HEK293 (cell line): ENCODE measurements around the gene C11orf54.

Source experiments
- CTCF ChIA-PET: fragments of 350-600 bp; formaldehyde crosslinking; extraction: SDS; loops from one replicate; lab custom pipeline; 2021; ENCODE audit warnings: antibody characterized with exemption; lab: Yijun Ruan, JAX
- POLR2A ChIA-PET: fragments of 300-600 bp; formaldehyde crosslinking; extraction: SDS; loops from one replicate; lab custom pipeline; 2020; ENCODE audit warnings: antibody characterized with exemption, inconsistent platforms; lab: Yijun Ruan, JAX
- H3K27ac ChIP-seq: fragments of 200-500 bp; sonication (Bioruptor generic); 2 replicates; pipeline ENCODE4 v1.5.1; 2014; ENCODE audit warnings: low read depth, low read length, control low read depth, inconsistent platforms; ENCODE audit errors: extremely low read depth
- H3K36me3 ChIP-seq, 2 experiments: fragments of 200-500 bp in 1 of 2; sonication (Bioruptor generic) in 1 of 2; 1 replicate in 1 of 2; 2 replicates in 1 of 2; pipeline ENCODE4 v1.5.1; 2014 to 2017; ENCODE audit warnings: inconsistent platforms in 2 of 2, low read length in 2 of 2; ENCODE audit not compliant: control insufficient read depth in 2 of 2, insufficient read depth in 1 of 2
- H3K4me1 ChIP-seq: fragments of 200-500 bp; sonication (Bioruptor generic); 2 replicates; pipeline ENCODE4 v1.5.1; 2014; ENCODE audit warnings: mild to moderate bottlenecking, low read length, inconsistent platforms; ENCODE audit not compliant: control insufficient read depth, insufficient read depth
- H3K4me3 ChIP-seq: 2 replicates; pipeline ENCODE4 v1.5.1; 2011; ENCODE audit warnings: low read depth, mild to moderate bottlenecking, control low read depth, low read length, moderate library complexity
- H3K9me3 ChIP-seq: fragments of 200-500 bp; sonication (Bioruptor generic); 2 replicates; pipeline ENCODE4 v1.5.1; 2014; ENCODE audit warnings: low read depth, low read length, inconsistent platforms; ENCODE audit not compliant: control insufficient read depth, insufficient read depth
- GFI1B ChIP-seq: fragments of 450-650 bp; formaldehyde crosslinking; IDR thresholded peaks from 2 replicates; pipeline ENCODE4 v1.5.1; 2016; ENCODE audit warnings: missing biosample characterization, missing genetic modification characterization
- IKZF3 ChIP-seq: fragments of 450-650 bp; IDR thresholded peaks from 2 replicates; pipeline ENCODE4 v1.5.0; 2018; ENCODE audit warnings: missing biosample characterization, mild to moderate bottlenecking, missing genetic modification characterization, moderate library complexity
- KLF7 ChIP-seq: fragments of 450-650 bp; formaldehyde crosslinking; IDR thresholded peaks from 2 replicates; pipeline ENCODE4 v1.5.1; 2016; ENCODE audit warnings: missing biosample characterization, missing genetic modification characterization, borderline replicate concordance
- OSR2 ChIP-seq: fragments of 450-650 bp; formaldehyde crosslinking; IDR thresholded peaks from 2 replicates; pipeline ENCODE4 v1.5.1; 2016; ENCODE audit warnings: missing biosample characterization, missing genetic modification characterization
- SALL2 ChIP-seq: fragments of 450-650 bp; formaldehyde crosslinking; IDR thresholded peaks from 2 replicates; pipeline ENCODE4 v1.5.0; 2017; ENCODE audit warnings: missing biosample characterization, mild to moderate bottlenecking, missing genetic modification characterization, borderline replicate concordance
- YY2 ChIP-seq: fragments of 450-650 bp; formaldehyde crosslinking; IDR thresholded peaks from 2 replicates; pipeline ENCODE4 v1.5.1; 2016; ENCODE audit warnings: missing biosample characterization, missing genetic modification characterization
- ZFP41 ChIP-seq: fragments of 450-650 bp; formaldehyde crosslinking; IDR thresholded peaks from 2 replicates; pipeline ENCODE4 v1.5.1; 2016; ENCODE audit warnings: missing biosample characterization, missing genetic modification characterization, borderline replicate concordance
- ZNF146 ChIP-seq: fragments of 450-650 bp; formaldehyde crosslinking; IDR thresholded peaks from 2 replicates; pipeline ENCODE4 v1.5.1; 2016; ENCODE audit warnings: missing biosample characterization, missing genetic modification characterization
- ZNF174 ChIP-seq: fragments of 450-650 bp; formaldehyde crosslinking; IDR thresholded peaks from 2 replicates; pipeline ENCODE4 v1.5.0; 2017; ENCODE audit warnings: missing biosample characterization, mild to moderate bottlenecking, missing genetic modification characterization
- ZNF214 ChIP-seq: fragments of 450-650 bp; formaldehyde crosslinking; IDR thresholded peaks from 2 replicates; pipeline ENCODE4 v1.5.1; 2017; ENCODE audit warnings: missing biosample characterization, mild to moderate bottlenecking, missing genetic modification characterization, borderline replicate concordance
- ZNF248 ChIP-seq: fragments of 450-650 bp; formaldehyde crosslinking; IDR thresholded peaks from 2 replicates; pipeline ENCODE4 v1.5.1; 2017; ENCODE audit warnings: missing biosample characterization, missing genetic modification characterization
- ZNF335 ChIP-seq: fragments of 450-650 bp; formaldehyde crosslinking; conservative IDR thresholded peaks from 2 replicates; pipeline ENCODE4 v1.5.1; 2016; ENCODE audit warnings: missing biosample characterization, missing genetic modification characterization
- ZNF341 ChIP-seq: fragments of 450-650 bp; formaldehyde crosslinking; IDR thresholded peaks from 2 replicates; pipeline ENCODE4; 2016; ENCODE audit warnings: low read depth, missing biosample characterization, missing genetic modification characterization
- ZNF354C ChIP-seq: fragments of 450-650 bp; formaldehyde crosslinking; IDR thresholded peaks from 2 replicates; pipeline ENCODE4 v1.5.1; 2016; ENCODE audit warnings: missing biosample characterization, missing genetic modification characterization, low read depth, borderline replicate concordance
- ZNF426 ChIP-seq: fragments of 450-650 bp; formaldehyde crosslinking; IDR thresholded peaks from 2 replicates; pipeline ENCODE4 v1.5.1; 2017; ENCODE audit warnings: missing biosample characterization, missing genetic modification characterization, mild to moderate bottlenecking, inconsistent platforms, moderate library complexity
- ZNF561 ChIP-seq: fragments of 450-650 bp; IDR thresholded peaks from 2 replicates; pipeline ENCODE4 v1.5.1; 2018; ENCODE audit warnings: missing biosample characterization, missing genetic modification characterization, borderline replicate concordance
- ZNF654 ChIP-seq: fragments of 450-650 bp; formaldehyde crosslinking; IDR thresholded peaks from 2 replicates; pipeline ENCODE4 v1.5.1; 2016; ENCODE audit warnings: low read depth, missing biosample characterization, missing genetic modification characterization
- ZNF707 ChIP-seq: fragments of 450-650 bp; formaldehyde crosslinking; IDR thresholded peaks from 2 replicates; pipeline ENCODE4 v1.5.1; 2016; ENCODE audit warnings: missing biosample characterization, missing genetic modification characterization
- ZNF768 ChIP-seq: fragments of 450-650 bp; formaldehyde crosslinking; IDR thresholded peaks from 2 replicates; pipeline ENCODE4 v1.5.1; 2018; ENCODE audit warnings: missing biosample characterization, mild to moderate bottlenecking, missing genetic modification characterization
- ZNF777 ChIP-seq: fragments of 450-650 bp; formaldehyde crosslinking; IDR thresholded peaks from 2 replicates; pipeline ENCODE4 v1.5.1; 2017; ENCODE audit warnings: missing biosample characterization, missing genetic modification characterization, borderline replicate concordance
- ZNF830 ChIP-seq: fragments of 450-650 bp; IDR thresholded peaks from 2 replicates; pipeline ENCODE4 v1.5.0; 2018; ENCODE audit warnings: missing biosample characterization, missing genetic modification characterization, low read depth, mild to moderate bottlenecking, moderate library complexity
- ZSCAN23 ChIP-seq: fragments of 450-650 bp; formaldehyde crosslinking; IDR thresholded peaks from 2 replicates; pipeline ENCODE4 v1.5.1; 2016; ENCODE audit warnings: missing biosample characterization, missing genetic modification characterization
- TF ChIP-seq, protein P1 (sequence below): fragments of 450-650 bp; formaldehyde crosslinking; IDR thresholded peaks from 2 replicates; pipeline ENCODE4 v1.5.1; 2016; ENCODE audit warnings: missing biosample characterization, missing genetic modification characterization
- TF ChIP-seq, protein P2 (sequence below): IDR thresholded peaks from 2 replicates; pipeline ENCODE4 v1.6.1; 2011; ENCODE audit warnings: mild to moderate bottlenecking, low read depth, low read length, borderline replicate concordance
- TF ChIP-seq, protein P3 (sequence below): fragments of 450-650 bp; formaldehyde crosslinking; IDR thresholded peaks from 2 replicates; pipeline ENCODE4 v1.5.1; 2016; ENCODE audit warnings: missing biosample characterization, missing genetic modification characterization
- TF ChIP-seq, protein P4 (sequence below): fragments of 450-650 bp; formaldehyde crosslinking; IDR thresholded peaks from 2 replicates; pipeline ENCODE4 v1.5.1; 2016; ENCODE audit warnings: missing biosample characterization, missing genetic modification characterization, low read depth
- TF ChIP-seq, protein P5 (sequence below): fragments of 450-650 bp; formaldehyde crosslinking; IDR thresholded peaks from 2 replicates; pipeline ENCODE4 v1.5.1; 2016; ENCODE audit warnings: missing biosample characterization, missing genetic modification characterization, borderline replicate concordance

Gene C11orf54

DNA sequence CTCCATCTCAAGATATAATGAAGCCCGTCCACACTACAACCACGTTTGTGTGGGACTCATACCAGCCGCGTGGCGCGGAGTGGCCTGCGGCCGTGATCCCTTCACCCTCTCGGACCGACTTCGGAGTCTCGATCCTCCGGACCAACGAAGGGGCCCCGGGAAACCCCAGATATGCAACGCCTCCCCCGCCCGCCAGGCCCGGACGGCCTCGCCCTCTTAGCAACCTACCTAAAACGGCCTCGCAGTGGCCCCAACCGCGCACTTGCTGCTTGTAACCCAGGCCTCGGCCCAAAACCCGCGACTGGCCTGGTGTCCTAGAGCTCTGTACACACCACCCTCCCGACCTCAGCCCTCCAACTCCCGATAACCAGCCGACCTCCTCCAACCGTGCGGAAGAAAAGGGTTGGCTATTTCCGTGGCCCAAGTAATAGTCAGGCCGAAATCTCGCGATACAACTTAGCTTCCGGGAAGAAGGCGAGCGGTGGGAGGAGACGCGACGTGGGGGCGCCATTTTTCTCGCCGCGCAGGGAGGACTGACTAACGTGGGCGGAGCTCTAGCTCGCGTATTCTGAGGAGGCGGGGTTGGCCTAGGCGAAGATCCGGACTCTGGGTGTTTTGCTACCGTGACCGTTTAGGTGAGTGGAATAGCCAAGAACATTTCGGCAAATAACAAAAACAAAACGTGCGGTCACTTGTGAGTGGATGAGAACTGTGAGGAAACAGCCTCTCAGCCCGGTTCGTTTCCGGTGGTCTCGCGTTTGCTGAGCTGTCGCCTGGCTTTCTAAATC, at the start of gene C11orf54, which contains the start of gene TAF1D:
Gene C11orf54, plus strand, starts transcription at position 579 of the 788 bp plus-strand sequence. CDS start 5,722 bp downstream, outside the sequence.
Gene TAF1D, minus strand, starts transcription at position 402 of the 788 bp plus-strand sequence. CDS start 2,191 bp downstream, outside the sequence.
- POLR2A ChIA-PET, result interaction anchor here (0.6 to 5.6 kb wide), 24 partner anchors 10 to 1033 kb away, joined by 3 to 149 read pairs (median 4); partner anchors contain the start of genes AMOTL1, CEP295, MED17 and PANX1
- Histone ChIP-seq H3K9me3 (no peaks in the 10 kb centered on the region), H3K4me3 (peak within 1 kb of the TSS; percentile 96), H3K27ac (peak within 1 kb of the TSS; percentile 80), H3K36me3 (peaks cover 3 to 46% of the 10 kb centered on the region in 2 experiments; a peak in 2 of 3 replicates), H3K4me1 (no peaks in the 10 kb centered on the region)
- CTCF ChIA-PET, result interaction anchor here (0.5 to 0.9 kb wide), 7 partner anchors 12 to 1278 kb away, joined by 3 to 6 read pairs (median 3); partner anchors contain the start of genes MED17 and VSTM5
- TF ChIP-seq, protein P1, sequence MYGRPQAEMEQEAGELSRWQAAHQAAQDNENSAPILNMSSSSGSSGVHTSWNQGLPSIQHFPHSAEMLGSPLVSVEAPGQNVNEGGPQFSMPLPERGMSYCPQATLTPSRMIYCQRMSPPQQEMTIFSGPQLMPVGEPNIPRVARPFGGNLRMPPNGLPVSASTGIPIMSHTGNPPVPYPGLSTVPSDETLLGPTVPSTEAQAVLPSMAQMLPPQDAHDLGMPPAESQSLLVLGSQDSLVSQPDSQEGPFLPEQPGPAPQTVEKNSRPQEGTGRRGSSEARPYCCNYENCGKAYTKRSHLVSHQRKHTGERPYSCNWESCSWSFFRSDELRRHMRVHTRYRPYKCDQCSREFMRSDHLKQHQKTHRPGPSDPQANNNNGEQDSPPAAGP, result no peak; the same call in 1 of the 2 replicates
- TF ChIP-seq ZNF654 (no peak), IKZF3 (tag by site-specific recombination) (no peak), ZNF768 (tag by site-specific recombination) (no peak), KLF7 (tag by site-specific recombination) (0 out of 2 replicates have a peak, but pooled peaks have one; percentile 14), ZNF248 (tag by site-specific recombination) (no peak), ZNF214 (tag by site-specific recombination) (no peak), ZNF426 (no peak), YY2 (no peak), ZNF777 (tag by site-specific recombination) (no peak), OSR2 (no peak), GFI1B (tag by site-specific recombination) (no peak), ZNF146 (tag by site-specific recombination) (no peak), ZNF341 (tag by site-specific recombination) (peak; percentile 93), ZNF354C (tag by site-specific recombination) (no peak), ZNF707 (tag by site-specific recombination) (no peak), ZNF830 (no peak), ZNF174 (tag by site-specific recombination) (no peak), ZNF335 (peak; percentile 41; the same call in 1 of the 2 replicates), ZFP41 (tag by site-specific recombination) (no peak), ZSCAN23 (no peak), ZNF561 (no peak), SALL2 (no peak)
- TF ChIP-seq, protein P2, sequence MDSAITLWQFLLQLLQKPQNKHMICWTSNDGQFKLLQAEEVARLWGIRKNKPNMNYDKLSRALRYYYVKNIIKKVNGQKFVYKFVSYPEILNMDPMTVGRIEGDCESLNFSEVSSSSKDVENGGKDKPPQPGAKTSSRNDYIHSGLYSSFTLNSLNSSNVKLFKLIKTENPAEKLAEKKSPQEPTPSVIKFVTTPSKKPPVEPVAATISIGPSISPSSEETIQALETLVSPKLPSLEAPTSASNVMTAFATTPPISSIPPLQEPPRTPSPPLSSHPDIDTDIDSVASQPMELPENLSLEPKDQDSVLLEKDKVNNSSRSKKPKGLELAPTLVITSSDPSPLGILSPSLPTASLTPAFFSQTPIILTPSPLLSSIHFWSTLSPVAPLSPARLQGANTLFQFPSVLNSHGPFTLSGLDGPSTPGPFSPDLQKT, result no peak
- TF ChIP-seq, protein P3, sequence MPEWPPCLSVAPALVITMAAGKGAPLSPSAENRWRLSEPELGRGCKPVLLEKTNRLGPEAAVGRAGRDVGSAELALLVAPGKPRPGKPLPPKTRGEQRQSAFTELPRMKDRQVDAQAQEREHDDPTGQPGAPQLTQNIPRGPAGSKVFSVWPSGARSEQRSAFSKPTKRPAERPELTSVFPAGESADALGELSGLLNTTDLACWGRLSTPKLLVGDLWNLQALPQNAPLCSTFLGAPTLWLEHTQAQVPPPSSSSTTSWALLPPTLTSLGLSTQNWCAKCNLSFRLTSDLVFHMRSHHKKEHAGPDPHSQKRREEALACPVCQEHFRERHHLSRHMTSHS (tag by site-specific recombination), result no peak
- TF ChIP-seq, protein P4, sequence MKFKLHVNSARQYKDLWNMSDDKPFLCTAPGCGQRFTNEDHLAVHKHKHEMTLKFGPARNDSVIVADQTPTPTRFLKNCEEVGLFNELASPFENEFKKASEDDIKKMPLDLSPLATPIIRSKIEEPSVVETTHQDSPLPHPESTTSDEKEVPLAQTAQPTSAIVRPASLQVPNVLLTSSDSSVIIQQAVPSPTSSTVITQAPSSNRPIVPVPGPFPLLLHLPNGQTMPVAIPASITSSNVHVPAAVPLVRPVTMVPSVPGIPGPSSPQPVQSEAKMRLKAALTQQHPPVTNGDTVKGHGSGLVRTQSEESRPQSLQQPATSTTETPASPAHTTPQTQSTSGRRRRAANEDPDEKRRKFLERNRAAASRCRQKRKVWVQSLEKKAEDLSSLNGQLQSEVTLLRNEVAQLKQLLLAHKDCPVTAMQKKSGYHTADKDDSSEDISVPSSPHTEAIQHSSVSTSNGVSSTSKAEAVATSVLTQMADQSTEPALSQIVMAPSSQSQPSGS, result no peak
- TF ChIP-seq, protein P5, sequence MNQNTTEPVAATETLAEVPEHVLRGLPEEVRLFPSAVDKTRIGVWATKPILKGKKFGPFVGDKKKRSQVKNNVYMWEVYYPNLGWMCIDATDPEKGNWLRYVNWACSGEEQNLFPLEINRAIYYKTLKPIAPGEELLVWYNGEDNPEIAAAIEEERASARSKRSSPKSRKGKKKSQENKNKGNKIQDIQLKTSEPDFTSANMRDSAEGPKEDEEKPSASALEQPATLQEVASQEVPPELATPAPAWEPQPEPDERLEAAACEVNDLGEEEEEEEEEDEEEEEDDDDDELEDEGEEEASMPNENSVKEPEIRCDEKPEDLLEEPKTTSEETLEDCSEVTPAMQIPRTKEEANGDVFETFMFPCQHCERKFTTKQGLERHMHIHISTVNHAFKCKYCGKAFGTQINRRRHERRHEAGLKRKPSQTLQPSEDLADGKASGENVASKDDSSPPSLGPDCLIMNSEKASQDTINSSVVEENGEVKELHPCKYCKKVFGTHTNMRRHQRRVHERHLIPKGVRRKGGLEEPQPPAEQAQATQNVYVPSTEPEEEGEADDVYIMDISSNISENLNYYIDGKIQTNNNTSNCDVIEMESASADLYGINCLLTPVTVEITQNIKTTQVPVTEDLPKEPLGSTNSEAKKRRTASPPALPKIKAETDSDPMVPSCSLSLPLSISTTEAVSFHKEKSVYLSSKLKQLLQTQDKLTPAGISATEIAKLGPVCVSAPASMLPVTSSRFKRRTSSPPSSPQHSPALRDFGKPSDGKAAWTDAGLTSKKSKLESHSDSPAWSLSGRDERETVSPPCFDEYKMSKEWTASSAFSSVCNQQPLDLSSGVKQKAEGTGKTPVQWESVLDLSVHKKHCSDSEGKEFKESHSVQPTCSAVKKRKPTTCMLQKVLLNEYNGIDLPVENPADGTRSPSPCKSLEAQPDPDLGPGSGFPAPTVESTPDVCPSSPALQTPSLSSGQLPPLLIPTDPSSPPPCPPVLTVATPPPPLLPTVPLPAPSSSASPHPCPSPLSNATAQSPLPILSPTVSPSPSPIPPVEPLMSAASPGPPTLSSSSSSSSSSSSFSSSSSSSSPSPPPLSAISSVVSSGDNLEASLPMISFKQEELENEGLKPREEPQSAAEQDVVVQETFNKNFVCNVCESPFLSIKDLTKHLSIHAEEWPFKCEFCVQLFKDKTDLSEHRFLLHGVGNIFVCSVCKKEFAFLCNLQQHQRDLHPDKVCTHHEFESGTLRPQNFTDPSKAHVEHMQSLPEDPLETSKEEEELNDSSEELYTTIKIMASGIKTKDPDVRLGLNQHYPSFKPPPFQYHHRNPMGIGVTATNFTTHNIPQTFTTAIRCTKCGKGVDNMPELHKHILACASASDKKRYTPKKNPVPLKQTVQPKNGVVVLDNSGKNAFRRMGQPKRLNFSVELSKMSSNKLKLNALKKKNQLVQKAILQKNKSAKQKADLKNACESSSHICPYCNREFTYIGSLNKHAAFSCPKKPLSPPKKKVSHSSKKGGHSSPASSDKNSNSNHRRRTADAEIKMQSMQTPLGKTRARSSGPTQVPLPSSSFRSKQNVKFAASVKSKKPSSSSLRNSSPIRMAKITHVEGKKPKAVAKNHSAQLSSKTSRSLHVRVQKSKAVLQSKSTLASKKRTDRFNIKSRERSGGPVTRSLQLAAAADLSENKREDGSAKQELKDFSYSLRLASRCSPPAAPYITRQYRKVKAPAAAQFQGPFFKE (tag by site-specific recombination), result no peak
